Peyer's patch (tissue), 4 donors: ENCODE results near the gene C3orf20. TPM values are rescaled to one million over a fixed set of nuclear protein-coding genes. Genes with fewer than 3 reads are reported as not detected.

Source experiments
- DNase-seq, 3 donors: peaks; one replicate each; pipeline ENCODE4 v3.0.0-alpha.2; 2017 to 2019
- H3K27ac ChIP-seq, 4 donors: fragments of 200-600 bp; sonication (generic); one replicate each; pipeline ENCODE4 v1.5.1; 2016 to 2019
- H3K27me3 ChIP-seq, 2 donors: fragments of 200-600 bp; sonication (generic); one replicate each; pipeline ENCODE4 v1.5.1; 2019
- H3K36me3 ChIP-seq, 3 donors: fragments of 200-600 bp; sonication (generic); one replicate each; pipeline ENCODE4 v1.5.1; 2016 to 2019
- H3K4me1 ChIP-seq, 4 donors: fragments of 200-600 bp; sonication (generic); one replicate each; pipeline ENCODE4 v1.5.1; 2016 to 2019
- H3K4me3 ChIP-seq, 4 donors: fragments of 200-600 bp; sonication (generic); 1 replicate in 3 of 4; 2 replicates in 1 of 4; pipeline ENCODE4 v1.5.1; 2016 to 2019; ENCODE audit warnings: mild to moderate bottlenecking in 1 of 4
- H3K9me3 ChIP-seq, 4 donors: fragments of 200-600 bp; sonication (generic); one replicate each; pipeline ENCODE4 v1.5.1; 2016 to 2019; ENCODE audit warnings: mild to moderate bottlenecking in 1 of 4
- CTCF ChIP-seq, 6 experiments: fragments of 450-650 bp in 4 of 6; fragments of 200-600 bp in 2 of 6; sonication (generic) in 1 of 6; IDR thresholded peaks; one replicate each; pipeline ENCODE4 v1.5.1; 2017 to 2019; ENCODE audit warnings: antibody characterized with exemption in 6 of 6, mild to moderate bottlenecking in 3 of 6, moderate library complexity in 1 of 6
- POLR2A ChIP-seq, 2 donors: fragments of 450-650 bp; IDR thresholded peaks; one replicate each; pipeline ENCODE4 v1.5.1; 2017; ENCODE audit warnings: antibody characterized with exemption in 2 of 2, mild to moderate bottlenecking in 2 of 2, moderate library complexity in 2 of 2
- total RNA-seq, 4 donors: library from RNA; depleted of rRNA; stranded (reverse); fragments of >200 nt; gene quantifications; one replicate each; pipeline ENCODE4 v1.1.0, GENCODE V29; 2016

The C3orf20 gene
- total RNA-seq, 4 donors from 2014 or later = not detected

- peak in 1 of 3 donors; percentile 44 for DNase-seq
- Histone ChIP-seq H3K27me3 (no peaks in the 10 kb centered on the region), H3K9me3 (no peaks in the 10 kb centered on the region), H3K4me1 (peaks cover 0 to 31% (median 7%) of the 10 kb centered on the region in 4 donors), H3K27ac (peak overlapping the region in 2 of 4 donors; percentile 43 to 76), H3K4me3 (no peak overlapping the region), H3K36me3 (no peaks in the 10 kb centered on the region)
- no peak for TF ChIP-seq POLR2A (IDR thresholded peaks at IDR 0.05)
- no peak for TF ChIP-seq CTCF (IDR thresholded peaks at IDR 0.05)
Observed at GRCh38 chr3:14799146-14799545, 124.2 kb downstream of the C3orf20 start.

- no peak overlapping the region for H3K27ac ChIP-seq
- no peaks in the 10 kb centered on the region for H3K9me3 ChIP-seq
- no peaks in the 10 kb centered on the region for H3K27me3 ChIP-seq
- no peaks in the 10 kb centered on the region for H3K36me3 ChIP-seq
- no peak for DNase-seq
- H3K4me3 ChIP-seq = no peak overlapping the region
- TF ChIP-seq CTCF (IDR thresholded peaks at IDR 0.05) = no peak
- H3K4me1 ChIP-seq = peaks cover 0 to 43% (median 10%) of the 10 kb centered on the region in 4 donors
Observed at GRCh38 chr3:14801031-14801430, 126.1 kb downstream of the C3orf20 start.

GRCh38 chr3:14801668-14802380 is 126.9 kb downstream of the C3orf20 start:
- TF ChIP-seq CTCF (IDR thresholded peaks at IDR 0.05) = no peak
- no peak for TF ChIP-seq POLR2A (IDR thresholded peaks at IDR 0.05)
- Histone ChIP-seq H3K4me1 (peaks cover 0 to 43% (median 10%) of the 10 kb centered on the region in 4 donors), H3K9me3 (no peaks in the 10 kb centered on the region), H3K27me3 (no peaks in the 10 kb centered on the region), H3K27ac (peak overlapping the region in 3 of 4 donors; percentile 67 to 90 (median 85)), H3K36me3 (no peaks in the 10 kb centered on the region), H3K4me3 (no peak overlapping the region)
- peak in 1 of 3 donors; percentile 41 for DNase-seq

GRCh38 chr3:14802381-14802731 is 127.4 kb downstream of the C3orf20 start:
- no peaks in the 10 kb centered on the region for H3K27me3 ChIP-seq
- peaks cover 0 to 43% (median 10%) of the 10 kb centered on the region in 4 donors for H3K4me1 ChIP-seq
- no peak overlapping the region for H3K4me3 ChIP-seq
- no peaks in the 10 kb centered on the region for H3K36me3 ChIP-seq
- no peaks in the 10 kb centered on the region for H3K9me3 ChIP-seq
- peak in 2 of 3 donors; percentile 75 to 76 for DNase-seq
- TF ChIP-seq POLR2A (IDR thresholded peaks at IDR 0.05) (peak in 1 of 2 donors; percentile 24), CTCF (IDR thresholded peaks at IDR 0.05) (peak in 1 of 6 experiments; percentile 3)
- H3K27ac ChIP-seq = peak overlapping the region in 3 of 4 donors; percentile 67 to 90 (median 85)

GRCh38 chr3:14803101-14803980 is 128.4 kb downstream of the C3orf20 start:
- Histone ChIP-seq H3K9me3 (no peaks in the 10 kb centered on the region), H3K4me3 (peak overlapping the region in 1 of 4 donors; percentile 6), H3K27ac (peak overlapping the region in 3 of 4 donors; percentile 67 to 90 (median 85)), H3K27me3 (no peaks in the 10 kb centered on the region), H3K4me1 (peaks cover 0 to 43% (median 10%) of the 10 kb centered on the region in 4 donors), H3K36me3 (no peaks in the 10 kb centered on the region)
- TF ChIP-seq POLR2A (IDR thresholded peaks at IDR 0.05) (peak; percentile 12 to 26), CTCF (IDR thresholded peaks at IDR 0.05) (peak in 3 of 6 experiments; percentile 32 to 45 (median 38))
- DNase-seq = peak in 2 of 3 donors; percentile 87 to 88
